HG03045 (cell line): Measurements from ENCODE around the gene ST6GALNAC3.
"Not testable (repeated sequence)": the region's sequence is repeated elsewhere in the genome, so short reads cannot be mapped to it uniquely, and the experiment has no call there.

Experiments used
- ATAC-seq: cut with Tn5 transposase; IDR thresholded peaks from one replicate; pipeline ENCODE4 v1.9.1; 2021; ENCODE audit warnings: mild to moderate bottlenecking, moderate library complexity; ENCODE audit not compliant: unreplicated experiment

Gene ST6GALNAC3

DNA sequence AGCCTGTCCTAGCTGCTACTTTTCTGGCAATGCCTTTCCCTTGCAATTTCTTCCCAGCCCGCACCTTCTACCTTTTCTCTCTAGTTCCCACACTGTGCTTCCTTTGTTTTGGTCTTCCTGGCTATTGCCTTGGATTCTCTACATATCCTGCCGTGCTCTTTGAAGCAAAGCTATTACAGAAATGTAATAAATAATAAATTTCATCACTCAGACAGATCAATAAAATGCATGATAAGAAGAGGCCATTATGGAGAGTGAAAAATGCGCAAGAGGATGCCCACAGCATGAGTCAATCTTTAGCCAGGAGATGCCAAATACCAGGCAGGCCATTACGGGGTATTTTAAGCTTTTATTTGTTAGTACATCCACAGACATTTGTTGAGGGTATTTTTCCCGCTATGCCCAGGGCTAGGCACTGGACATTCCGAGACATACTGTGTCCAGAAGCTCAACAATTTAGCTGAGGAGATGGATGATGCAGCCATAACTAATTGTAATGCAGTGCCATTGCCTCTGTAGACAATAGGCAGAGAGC, 163.6 kb downstream of the ST6GALNAC3 start:
- no peak for ATAC-seq

DNA sequence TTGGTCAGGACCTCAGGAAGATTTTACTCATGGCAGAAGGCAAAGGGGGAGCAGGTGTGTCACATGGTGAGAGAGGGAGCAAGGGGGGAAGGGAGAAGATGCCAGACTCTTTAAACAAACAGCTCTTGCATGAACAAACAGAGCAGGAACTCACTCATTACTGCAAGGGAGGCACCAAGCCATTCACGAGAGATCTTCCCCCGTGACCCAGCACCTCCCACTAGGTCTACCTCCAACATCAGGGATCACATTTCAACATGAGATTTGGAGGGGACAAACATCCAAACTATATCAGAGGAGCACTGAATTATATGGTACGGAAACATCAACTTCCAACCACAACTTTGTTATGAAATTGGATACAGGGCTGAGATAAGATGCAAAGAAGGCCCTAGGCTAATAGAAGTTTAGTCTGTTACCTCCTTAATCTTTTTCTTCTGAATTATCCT, 164.9 kb downstream of the ST6GALNAC3 start:
- no peak for ATAC-seq

DNA sequence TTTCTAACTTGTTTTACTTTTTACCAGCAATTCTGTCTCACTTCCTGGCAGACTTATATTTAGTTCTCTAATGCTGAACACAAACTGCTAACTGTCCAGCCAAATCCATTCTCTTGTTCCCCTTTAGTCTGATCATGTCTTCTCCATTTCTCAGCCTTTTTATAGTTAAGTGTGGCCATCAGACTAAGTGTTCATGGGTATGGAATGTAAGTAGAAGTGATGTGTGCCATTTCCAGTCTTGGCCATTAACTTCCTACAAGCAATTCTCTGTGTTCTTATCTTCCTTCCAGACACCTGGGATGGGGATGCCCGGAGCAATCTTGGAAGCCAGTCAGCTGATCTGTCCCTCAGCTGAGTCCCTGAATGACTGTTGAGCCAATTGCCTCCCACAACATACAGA, 165.8 kb downstream of the ST6GALNAC3 start:
- no peak for ATAC-seq

DNA sequence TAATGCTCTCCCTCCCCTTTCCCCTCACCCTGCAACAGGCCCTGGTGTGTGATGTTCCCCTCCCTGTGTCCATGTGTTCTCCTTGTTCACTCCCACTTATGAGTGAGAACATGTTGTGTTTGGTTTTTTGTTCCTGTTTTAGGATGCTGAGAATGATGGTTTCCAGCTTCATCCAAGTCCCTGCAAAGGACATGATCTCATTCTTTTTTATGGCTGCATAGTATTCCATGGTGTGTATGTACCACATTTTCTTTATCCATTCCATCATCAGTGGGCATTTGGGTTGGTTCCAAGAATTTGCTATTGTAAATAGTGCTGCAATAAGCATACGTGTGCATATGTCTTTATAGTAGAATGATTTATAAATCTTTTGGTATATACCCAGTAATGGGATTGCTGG, 168.0 kb downstream of the ST6GALNAC3 start:
- ATAC-seq: not testable (repeated sequence)

DNA sequence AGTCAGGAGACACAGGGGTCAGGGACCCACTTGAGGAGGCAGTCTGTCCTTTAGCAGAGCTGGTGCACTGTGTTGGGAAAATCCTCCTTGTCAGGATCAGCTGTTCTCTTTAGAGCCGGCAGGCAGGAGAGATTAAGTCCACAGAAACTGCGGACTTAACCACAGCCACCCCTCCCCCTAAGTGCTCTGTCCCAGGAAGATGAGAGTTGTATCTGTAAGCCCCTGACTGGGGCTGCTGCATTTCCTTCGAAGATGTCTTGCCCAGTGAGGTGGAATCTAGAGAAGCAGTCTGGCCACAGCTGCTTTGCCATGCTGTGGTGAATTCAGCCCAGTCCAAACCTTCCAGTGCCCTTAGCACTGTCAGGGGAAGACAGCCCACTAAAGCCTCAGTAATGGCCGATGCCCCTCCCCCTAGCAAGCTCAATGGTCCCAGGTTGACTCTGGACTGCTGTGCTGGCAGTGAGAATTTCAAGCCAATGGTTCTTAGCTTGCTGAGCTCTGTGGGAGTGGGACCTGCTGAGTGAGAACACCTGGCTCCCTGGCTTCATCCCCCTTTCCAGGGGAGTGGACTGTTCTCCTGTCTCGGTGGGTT, 172.8 kb downstream of the ST6GALNAC3 start:
- ATAC-seq: no peak

DNA sequence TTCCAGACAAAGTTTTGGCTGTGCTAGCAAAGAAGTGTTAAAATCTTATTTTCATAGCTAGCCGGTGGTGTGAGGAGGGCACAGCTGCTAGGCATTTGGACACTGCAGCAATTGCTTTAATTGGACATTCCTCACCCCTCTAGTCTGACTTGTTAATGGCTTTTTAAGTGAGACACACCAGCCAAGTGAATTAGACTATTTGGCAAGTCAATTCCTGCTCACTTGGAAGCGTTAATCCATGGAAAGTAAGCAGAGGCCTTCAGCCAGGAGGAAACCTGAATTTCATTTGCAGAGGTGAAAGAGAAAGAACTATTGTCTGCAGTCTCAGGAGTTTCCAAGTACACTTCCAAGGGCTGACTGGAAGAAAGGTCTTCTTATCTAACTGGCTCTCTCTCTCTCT, 175.7 kb downstream of the ST6GALNAC3 start:
- no peak for ATAC-seq

DNA sequence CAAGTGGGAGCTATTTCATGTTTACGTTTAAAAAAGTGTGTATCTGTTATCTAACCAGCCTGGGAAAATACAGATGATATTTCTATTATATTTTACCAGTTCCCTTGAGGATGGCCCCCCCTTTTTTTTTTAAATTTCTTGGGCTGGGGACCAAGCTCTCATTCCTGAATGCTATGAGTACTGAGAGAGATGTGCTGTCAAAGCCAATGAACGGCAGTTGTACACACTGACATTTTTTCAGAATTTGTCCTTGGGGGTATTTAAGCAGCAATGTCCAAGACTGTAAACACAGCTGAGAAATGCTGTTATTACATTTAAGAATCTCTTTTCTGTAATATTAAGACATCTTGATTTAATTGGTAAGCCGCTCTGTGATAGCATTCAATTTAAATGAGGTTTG, 177.9 kb downstream of the ST6GALNAC3 start:
- no peak for ATAC-seq

DNA sequence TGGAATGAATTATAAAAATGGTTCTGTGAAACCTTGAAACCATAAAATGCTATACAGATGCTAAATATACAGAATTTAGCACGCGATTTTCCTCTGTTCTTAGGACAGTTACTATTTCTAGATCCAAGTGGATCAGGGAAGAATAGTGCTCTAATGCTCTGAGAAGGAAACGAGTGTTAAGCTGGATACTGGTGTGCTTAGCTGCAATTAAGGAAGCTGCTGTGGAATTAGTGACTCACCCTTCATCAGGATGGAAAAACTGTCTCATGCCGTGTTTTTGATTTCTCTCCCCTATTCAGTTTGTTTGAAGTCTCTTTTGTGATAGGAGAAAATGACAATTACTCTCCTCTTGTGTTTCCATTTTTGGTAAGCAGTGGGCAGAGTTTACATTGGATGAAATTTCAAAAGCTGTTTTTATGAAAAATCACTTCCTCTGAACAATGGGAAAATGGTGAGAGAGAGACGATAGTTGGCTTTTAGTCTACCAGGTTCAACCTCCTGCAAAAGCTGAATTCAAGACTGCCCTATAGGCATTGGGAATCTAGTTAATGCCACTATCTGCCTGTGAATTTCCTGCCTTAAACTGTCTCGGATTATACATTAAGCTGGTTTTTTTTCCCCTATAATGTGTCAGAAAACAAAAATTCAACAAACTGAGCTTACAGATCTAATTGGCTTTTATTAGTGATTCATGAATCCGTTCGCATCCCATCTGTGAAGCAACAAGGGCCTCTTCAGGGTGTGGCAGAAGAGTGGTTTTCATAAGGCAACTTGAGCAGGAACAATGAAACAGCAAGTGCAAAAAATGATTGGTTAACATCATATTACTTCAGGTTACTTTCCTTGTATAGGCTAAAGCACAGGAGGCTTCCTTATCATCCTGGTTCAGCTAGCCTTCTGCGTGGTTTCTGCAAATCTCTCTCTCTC, 179.8 kb downstream of the ST6GALNAC3 start:
- no peak for ATAC-seq

DNA sequence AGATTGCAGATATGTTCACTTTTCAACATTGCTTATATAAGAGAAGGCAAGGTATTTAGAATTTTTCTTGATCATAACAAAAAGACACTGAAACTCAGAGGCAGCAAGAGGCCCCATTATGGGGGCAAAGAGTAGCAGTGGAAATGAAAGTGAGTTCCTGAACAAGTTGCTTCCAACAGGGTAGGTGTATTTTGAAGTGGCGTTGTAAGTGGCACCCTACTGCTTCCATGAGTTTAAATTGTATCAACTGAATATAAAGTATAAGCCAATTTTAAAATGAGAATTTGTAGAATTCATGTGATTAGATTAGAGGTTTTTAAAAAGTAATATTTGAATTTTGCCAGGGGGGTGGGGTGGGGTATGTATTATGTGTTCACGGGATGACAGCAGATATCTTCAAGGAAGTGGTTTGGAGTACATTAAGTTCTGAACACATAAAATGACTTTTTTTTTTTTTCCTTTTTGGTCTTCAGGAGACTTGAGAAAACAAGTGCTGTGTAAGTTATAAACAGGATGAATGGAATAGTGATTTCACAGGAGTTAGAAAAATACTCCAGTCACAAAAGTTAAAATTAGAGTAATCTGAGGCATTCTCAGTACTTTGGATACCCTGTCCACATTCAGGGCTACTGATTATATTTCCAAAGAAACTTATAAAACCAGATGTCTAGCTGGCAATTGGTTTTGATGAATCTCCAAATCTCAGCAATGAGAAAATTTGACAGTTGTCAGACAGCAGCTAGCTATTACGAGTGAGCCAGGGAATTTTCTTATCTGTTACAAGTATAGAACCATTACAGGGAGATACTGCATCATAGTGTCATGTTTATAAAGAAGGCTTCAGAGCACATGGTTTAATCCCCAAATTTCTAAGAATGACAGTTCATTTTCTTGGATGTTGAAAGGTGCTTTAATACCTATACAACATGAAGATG, 182.0 kb downstream of the ST6GALNAC3 start:
- ATAC-seq: no peak

DNA sequence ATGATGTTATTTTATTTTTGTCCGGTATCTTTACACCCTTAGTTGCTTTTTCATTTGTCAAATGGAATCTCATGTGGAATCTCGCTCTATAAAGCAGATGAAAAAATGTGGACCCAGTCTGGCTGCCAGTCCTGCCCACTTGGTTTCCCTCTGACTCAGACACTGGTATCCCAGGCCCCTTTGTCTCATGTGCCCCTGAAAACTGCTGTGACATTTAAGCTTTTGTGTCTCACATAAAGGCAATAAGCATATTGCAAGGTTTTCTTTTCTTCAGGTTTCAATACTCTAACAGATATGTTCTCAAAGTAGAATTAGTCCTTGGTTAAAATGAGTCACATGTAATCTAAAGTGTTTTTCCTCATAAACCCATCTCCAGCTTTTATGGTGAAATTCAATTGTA, 183.3 kb downstream of the ST6GALNAC3 start:
- ATAC-seq: no peak

DNA sequence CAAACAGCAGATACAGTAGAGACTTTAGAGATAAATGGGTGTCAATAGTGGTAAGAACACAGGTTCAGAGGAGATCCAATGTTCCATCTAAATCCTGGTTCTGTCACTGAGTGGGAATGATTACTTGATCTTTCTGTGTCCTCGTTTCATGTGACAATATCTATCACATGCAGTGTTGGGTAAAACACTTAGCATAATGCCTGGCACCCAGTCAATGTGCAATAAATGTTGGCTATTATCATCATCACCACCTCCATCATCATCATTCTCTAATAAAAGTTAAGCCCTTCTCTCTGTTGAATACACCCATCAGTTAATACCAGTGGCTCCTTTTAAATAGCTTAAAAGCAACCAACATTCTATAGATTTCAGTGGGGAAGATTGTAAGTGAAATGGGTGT, 184.7 kb downstream of the ST6GALNAC3 start:
- no peak for ATAC-seq

DNA sequence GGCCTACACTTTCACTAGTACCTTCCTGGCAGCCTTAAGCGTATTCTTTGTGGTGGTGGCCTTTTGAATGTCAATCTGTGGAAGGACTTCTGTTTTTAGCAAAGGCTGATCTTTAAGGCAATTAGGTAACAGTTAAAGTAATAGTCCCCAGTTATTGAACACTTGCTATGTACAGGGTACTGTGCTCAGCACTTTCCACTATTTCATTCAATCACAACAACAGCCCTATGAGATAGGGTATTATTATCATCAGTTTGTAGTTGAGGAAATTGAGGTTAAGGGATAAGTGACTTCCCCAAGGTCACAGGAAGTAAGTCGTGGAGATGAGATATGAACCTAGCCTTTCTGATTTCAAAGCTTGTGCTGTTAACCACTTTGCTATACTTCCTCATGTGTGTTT, 185.7 kb downstream of the ST6GALNAC3 start:
- no peak for ATAC-seq

DNA sequence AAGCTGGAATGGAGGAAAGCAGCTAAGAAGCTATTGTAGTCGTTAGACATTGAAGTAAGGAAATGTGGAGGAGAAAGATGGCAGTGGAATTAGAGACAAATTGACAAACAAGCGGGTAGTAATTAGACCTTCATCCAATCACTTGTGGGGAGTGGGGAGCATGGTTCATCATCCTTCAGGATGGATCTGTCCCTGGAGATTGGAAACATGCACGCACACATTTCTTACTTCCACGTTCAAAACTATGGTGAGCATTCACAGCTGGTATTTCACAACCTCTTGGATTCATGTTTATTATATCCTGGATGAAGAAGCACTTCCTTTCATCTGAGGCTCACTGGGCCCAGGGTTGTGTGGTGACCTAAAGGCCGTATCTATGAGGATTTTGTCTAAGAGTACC, 188.1 kb downstream of the ST6GALNAC3 start:
- ATAC-seq: no peak

DNA sequence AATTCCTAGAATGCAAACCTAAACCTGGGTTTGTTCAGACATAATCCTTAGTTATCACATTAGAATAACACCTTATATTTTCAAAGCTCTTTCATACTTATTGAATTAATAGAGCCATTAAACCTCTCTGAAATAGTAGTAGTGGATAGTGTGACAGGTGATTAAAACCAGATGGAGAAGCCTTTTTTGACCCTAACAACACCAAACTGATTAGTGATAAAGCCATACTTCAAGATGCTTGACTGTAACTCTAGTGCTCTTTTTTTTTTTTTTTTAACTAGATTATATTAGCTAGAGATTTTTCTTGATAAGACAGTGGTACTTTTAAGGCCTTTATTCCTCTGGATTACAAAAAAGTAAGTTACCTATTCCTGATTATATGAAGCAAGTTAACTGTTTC, 190.1 kb downstream of the ST6GALNAC3 start:
- no peak for ATAC-seq

DNA sequence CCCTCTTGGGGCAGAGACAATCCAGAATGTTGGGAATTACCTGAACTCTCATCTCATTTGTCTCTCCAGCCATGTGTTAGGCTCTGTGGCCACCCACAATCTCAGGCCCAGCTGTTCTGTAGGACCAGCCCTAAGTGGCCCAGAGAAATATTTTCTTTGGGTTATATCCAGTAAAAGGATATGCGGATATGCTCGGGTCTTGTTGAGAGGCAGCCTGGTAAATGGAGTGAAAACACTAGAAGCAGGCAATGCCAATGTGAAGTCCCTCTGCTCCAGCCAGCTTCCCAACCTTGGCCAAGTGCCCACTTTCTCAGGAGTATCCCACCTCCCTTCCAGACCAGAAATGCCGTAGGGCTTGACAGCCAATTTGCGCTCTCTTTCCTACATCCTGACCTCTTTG, 192.2 kb downstream of the ST6GALNAC3 start:
- ATAC-seq: no peak

DNA sequence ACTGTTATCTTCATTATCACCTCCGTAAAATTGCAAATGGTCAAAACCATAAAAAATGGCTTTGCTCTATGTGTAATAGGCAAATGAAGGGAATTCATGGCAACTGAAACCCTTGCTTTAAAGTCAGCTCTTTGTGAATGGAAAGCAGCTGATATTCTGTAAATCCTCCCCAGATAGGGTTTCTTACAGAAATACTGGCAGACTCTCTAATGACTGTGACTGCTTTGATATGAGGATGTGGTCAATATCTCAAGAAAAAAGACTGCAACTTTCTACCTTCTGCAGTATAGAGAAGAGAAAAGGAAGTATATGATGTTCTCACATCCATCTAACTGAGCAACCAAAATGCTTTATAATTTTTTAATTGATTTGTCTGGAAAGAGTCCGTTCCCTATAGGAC, 193.1 kb downstream of the ST6GALNAC3 start:
- no peak for ATAC-seq

DNA sequence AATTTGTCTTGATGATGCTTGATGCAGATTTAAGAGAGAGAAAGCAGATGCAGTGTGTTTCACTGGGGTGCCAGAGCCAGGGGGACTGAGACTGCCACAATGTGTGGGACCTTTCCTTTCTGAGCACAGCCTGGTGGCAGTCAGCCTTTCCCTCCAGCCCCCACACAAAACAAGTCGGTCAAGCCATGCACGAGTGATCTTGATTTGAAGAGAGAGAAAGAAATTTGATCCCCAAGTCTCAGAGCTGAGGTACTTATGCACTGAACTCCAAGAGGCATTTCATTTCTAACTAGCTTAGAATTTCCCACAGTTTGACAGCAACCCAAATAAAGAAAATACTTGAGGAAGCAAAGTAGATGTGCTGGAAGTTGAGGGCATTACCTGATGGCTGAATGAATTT, 193.8 kb downstream of the ST6GALNAC3 start:
- ATAC-seq: no peak

DNA sequence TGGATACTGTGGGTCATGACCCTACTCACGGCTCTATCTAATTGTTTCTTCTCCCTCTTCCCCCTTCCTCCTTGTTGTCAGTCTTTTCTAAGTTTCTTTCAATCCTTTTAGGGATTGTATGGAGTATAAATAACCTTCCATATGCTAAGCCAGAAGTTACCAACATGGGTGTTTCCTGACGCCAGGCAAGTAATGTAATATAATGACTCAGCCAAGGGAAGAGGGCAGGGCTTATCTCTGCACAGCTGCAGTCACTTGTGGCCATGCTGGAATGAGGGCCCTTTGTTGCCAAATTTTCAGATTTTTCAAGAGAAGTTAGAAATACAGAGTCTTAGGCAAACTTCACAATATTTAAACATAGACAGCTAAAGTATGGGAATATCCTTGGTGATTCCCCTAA, 194.6 kb downstream of the ST6GALNAC3 start:
- no peak for ATAC-seq

DNA sequence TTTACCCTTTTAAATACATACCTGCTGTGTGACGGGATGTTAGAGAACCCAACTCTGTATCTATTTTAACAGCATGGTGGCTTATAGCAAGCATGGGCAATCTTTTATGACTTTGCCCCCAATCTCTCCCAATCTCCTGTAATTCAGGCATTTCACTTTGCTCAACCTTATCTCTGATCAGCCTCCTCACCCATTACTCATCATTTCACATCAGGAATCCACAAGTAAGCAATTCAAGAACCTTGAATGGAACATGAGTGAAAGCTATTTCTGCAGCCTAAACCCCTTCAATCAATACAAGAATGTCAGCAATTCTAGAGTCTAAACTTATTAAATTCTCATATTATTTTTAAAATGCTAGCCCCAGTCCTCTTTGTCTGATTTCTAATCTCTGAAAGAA, 199.8 kb downstream of the ST6GALNAC3 start:
- ATAC-seq: no peak

DNA sequence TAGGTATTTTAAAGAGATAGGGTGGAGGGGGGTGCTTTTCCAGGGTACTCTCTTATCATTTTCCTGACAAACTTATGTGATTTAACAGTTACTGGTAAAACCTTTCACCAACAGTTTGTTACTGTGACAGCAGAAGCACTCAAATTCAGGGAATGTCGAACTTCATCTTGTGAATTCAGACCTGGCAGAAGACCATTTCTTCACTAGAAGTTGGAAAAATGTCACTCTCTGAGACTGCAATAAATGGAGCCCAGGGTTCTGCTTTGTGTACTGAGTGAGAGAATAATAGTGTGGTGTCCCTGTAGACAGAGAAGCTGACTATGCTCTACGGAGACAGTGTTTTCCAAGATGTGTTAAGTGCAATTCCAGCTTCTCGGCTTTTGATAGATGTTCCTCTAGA, 200.2 kb downstream of the ST6GALNAC3 start:
- no peak for ATAC-seq

DNA sequence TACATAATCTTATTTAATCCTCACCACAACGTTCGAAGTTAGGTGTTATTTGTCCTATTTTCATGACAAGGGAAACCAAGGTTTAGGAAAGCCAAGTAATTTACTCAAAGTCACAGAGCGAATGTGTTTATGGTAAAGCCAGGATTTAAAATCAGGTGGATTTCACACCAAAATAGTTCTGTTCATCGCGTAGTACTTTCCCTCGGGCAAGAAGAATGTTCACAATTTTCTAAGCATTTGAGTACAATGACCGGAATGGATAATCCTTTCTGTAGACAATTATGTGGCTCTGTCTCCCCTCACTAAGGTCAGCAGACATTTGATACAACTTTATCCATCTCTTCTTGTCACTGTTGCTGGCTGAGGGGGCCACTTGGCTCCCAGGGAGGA, 204.2 kb downstream of the ST6GALNAC3 start:
- ATAC-seq: no peak
